GM23248 (cell line): ENCODE measurements around the gene IFT27. TPM values are rescaled to one million over a fixed set of nuclear protein-coding genes. Genes with fewer than 3 reads are reported as not detected.

ENCODE experiments used
- DNase-seq: peaks from one replicate; pipeline ENCODE4 v3.0.0-alpha.2; 2015
- H2AFZ ChIP-seq: fragments of 200-600 bp; sonication (generic); 2 replicates; pipeline ENCODE4 v1.6.1; 2016; ENCODE audit warnings: antibody characterized with exemption
- H3F3A ChIP-seq: fragments of 200-600 bp; sonication (generic); 2 replicates; pipeline ENCODE4 v1.6.1; 2016; ENCODE audit warnings: mild to moderate bottlenecking, antibody characterized with exemption, mixed run types; ENCODE audit not compliant: insufficient read depth
- H3K27ac ChIP-seq: fragments of 200-600 bp; sonication (generic); 2 replicates; pipeline ENCODE4 v1.5.1; 2016; ENCODE audit warnings: mild to moderate bottlenecking
- H3K27me3 ChIP-seq: fragments of 200-600 bp; sonication (generic); replicated peaks from 2 replicates; pipeline ENCODE4 v1.6.1; 2016; ENCODE audit warnings: mild to moderate bottlenecking; ENCODE audit not compliant: insufficient read depth
- H3K36me3 ChIP-seq: fragments of 200-600 bp; sonication (generic); 2 replicates; pipeline ENCODE4 v1.6.1; 2016; ENCODE audit warnings: low read depth, mild to moderate bottlenecking
- H3K4me1 ChIP-seq: fragments of 200-600 bp; sonication (generic); 2 replicates; pipeline ENCODE4 v1.6.1; 2016; ENCODE audit warnings: mild to moderate bottlenecking; ENCODE audit not compliant: insufficient read depth
- H3K4me2 ChIP-seq: fragments of 200-600 bp; sonication (generic); one replicate; pipeline ENCODE4 v1.6.1; 2016; ENCODE audit warnings: mild to moderate bottlenecking; ENCODE audit not compliant: unreplicated experiment
- H3K4me3 ChIP-seq: fragments of 200-600 bp; sonication (generic); 2 replicates; pipeline ENCODE4 v1.5.1; 2016; ENCODE audit warnings: mild to moderate bottlenecking
- H3K79me2 ChIP-seq: fragments of 200-600 bp; sonication (generic); 2 replicates; pipeline ENCODE4 v1.6.1; 2016; ENCODE audit warnings: mild to moderate bottlenecking; ENCODE audit not compliant: insufficient read depth
- H3K9ac ChIP-seq: fragments of 200-600 bp; sonication (generic); 2 replicates; pipeline ENCODE4 v1.6.1; 2016; ENCODE audit warnings: mild to moderate bottlenecking
- H3K9me2 ChIP-seq: fragments of 200-600 bp; sonication (generic); 2 replicates; pipeline ENCODE4 v1.6.1; 2016; ENCODE audit warnings: mixed run types, mild to moderate bottlenecking, moderate library complexity; ENCODE audit not compliant: insufficient read depth
- H3K9me3 ChIP-seq: fragments of 200-600 bp; sonication (generic); one replicate; pipeline ENCODE4 v1.6.1; 2017; ENCODE audit warnings: low read depth
- H4K20me1 ChIP-seq: fragments of 200-600 bp; sonication (generic); 2 replicates; pipeline ENCODE4 v1.6.0; 2016; ENCODE audit not compliant: insufficient read depth
- EZH2 ChIP-seq: fragments of 200-600 bp; sonication (generic); IDR thresholded peaks from 2 replicates; pipeline ENCODE4 v1.6.1; 2018; ENCODE audit warnings: antibody characterized with exemption, mild to moderate bottlenecking; ENCODE audit not compliant: insufficient read depth, poor library complexity, severe bottlenecking
- EZH2phosphoT487 ChIP-seq: fragments of 200-600 bp; sonication (generic); IDR thresholded peaks from 2 replicates; pipeline ENCODE4 v1.6.1; 2018; ENCODE audit warnings: antibody characterized with exemption, moderate library complexity, mild to moderate bottlenecking, low read depth; ENCODE audit not compliant: insufficient read depth
- WGBS, 2 experiments: methylation state at CpG; one replicate each; pipeline ENCODE4 v1.1.6; 2015 to 2017; ENCODE audit warnings: low lambda C conversion rate in 2 of 2, low coverage in 1 of 2; ENCODE audit errors: missing lambda C conversion rate in 2 of 2; 5-methylcytosine and 5-hydroxymethylcytosine counted together
- in situ Hi-C: fragments of 300-500 bp; cut with MboI; formaldehyde crosslinking; loops from 2 replicates; pipeline ENCODE4 v1.15.0; 2020
- polyA plus RNA-seq: library from polyadenylated mRNA; unstranded; fragments of >200 nt; fragmentation: Nextera tagmentation; extraction: Ambion mirVana; gene quantifications from 2 replicates; pipeline ENCODE4 v1.2.1, GENCODE V29; 2016
- total RNA-seq: library from RNA; depleted of rRNA; stranded (reverse); fragments of >200 nt; shearing (Covaris generic); gene quantifications from 2 replicates; pipeline ENCODE4 v1.2.3, GENCODE V29; 2014

The IFT27 gene
- total and polyA plus RNA-seq, 2 experiments from 2014 or later, result 10.1 to 28.8 TPM

DNA sequence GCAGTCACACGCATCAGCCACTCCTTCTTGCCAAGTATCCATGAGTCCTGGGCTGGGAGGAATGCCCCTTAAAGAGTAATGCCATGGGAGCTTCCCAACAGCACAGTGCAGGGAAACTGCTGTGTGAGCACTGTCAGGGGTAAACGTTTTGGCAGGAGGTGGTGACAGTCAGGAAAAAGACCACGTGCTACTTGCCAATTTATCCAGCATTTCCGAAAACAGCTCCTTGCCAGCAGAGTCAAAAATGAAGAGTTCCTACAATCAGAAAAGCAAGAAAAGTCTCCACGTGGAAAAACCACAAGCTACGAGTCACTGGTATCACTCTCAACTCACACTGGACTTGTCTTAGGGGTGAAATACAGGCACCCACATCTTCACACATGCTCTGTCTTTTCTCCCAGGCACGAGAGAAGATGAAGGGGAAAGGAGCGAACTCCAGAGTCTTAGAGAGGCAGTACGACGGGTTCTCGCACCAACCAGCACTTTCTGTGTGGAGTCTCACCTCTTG, 9.9 kb downstream of the IFT27 start:
- peak; percentile 57 for DNase-seq
- no peak overlapping the region for H3K27ac ChIP-seq

DNA sequence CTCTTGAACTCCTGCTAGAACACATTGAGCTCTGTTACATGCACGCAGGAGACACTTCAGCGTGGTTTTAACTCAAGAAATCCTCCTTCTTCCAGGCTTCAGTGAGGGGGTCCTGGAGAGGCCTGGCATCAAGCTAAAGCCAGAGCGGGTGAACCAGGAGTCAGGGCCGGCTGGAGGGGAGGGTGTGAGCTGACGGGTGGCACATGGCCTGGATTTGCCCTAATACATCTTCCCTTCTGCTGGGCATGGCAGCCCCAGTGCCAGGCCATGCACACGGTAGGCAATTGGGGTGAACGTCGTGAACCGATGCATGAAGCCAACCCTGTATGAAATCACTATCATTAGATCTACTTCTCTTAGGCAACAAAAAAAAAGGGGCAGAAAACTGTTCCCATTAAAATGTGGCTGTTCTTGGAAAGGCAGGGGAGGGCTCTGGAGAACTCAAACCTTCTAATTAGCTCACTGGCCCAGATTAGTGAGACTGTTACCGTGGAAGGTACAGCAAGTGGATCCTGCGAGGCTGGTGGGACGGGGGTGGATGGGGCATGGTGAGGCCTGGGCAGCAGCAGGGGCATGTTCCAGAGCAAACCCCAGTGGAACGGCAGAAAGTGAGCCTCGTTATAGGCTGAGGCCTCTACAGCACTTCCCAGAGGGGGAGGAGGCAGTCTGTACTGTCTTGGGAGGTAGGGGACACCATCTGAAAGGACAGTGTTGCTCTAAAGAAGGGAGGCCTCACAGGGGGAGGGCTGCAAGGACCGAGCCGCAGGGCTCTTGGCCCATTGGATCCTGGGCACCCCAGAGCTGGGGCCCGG, 10.6 kb downstream of the IFT27 start:
- H3K4me2 ChIP-seq, result no peak overlapping the region
- no peaks in the 10 kb centered on the region; the same call in 1 of the 2 replicates for H3F3A ChIP-seq
- H3K79me2 ChIP-seq, result no peaks in the 10 kb centered on the region
- peaks cover 8% of the 10 kb centered on the region for H3K4me1 ChIP-seq
- TF ChIP-seq EZH2, result no peak
- TF ChIP-seq EZH2phosphoT487, result no peak
- H4K20me1 ChIP-seq, result no peaks in the 10 kb centered on the region
- no peak overlapping the region for H3K4me3 ChIP-seq
- H3K9ac ChIP-seq, result no peak overlapping the region
- 91 to 94% methylated on average over 17 of the region's 17 CpGs for WGBS, 2 experiments
- no peaks in the 10 kb centered on the region for H3K27me3 ChIP-seq
- H3K36me3 ChIP-seq, result no peaks in the 10 kb centered on the region
- in situ Hi-C loops, result no loop called here
- H3K9me2 ChIP-seq, result no peaks in the 10 kb centered on the region
- no peak overlapping the region for H3K27ac ChIP-seq
- no peak overlapping the region for H2AFZ ChIP-seq
- no peaks in the 10 kb centered on the region for H3K9me3 ChIP-seq
- no peak for DNase-seq

More for the DNA sequence above, 9.9 kb downstream of the IFT27 start:
- H3K4me3 ChIP-seq, result no peak overlapping the region
- H3K9me3 ChIP-seq, result no peaks in the 10 kb centered on the region
- H3K4me2 ChIP-seq, result no peak overlapping the region
- no peaks in the 10 kb centered on the region for H3K27me3 ChIP-seq
- no peaks in the 10 kb centered on the region for H3K9me2 ChIP-seq
- H2AFZ ChIP-seq, result no peak overlapping the region
- H3K9ac ChIP-seq, result no peak overlapping the region
- no peaks in the 10 kb centered on the region for H3K36me3 ChIP-seq
- TF ChIP-seq EZH2phosphoT487 (no peak), EZH2 (no peak)
- WGBS, 2 experiments, result 68 to 73% methylated on average over 11 of the region's 11 CpGs
- H4K20me1 ChIP-seq, result no peaks in the 10 kb centered on the region
- in situ Hi-C loops, result no loop called here
- peaks cover 8% of the 10 kb centered on the region for H3K4me1 ChIP-seq
- H3F3A ChIP-seq, result no peaks in the 10 kb centered on the region; the same call in 1 of the 2 replicates
- no peaks in the 10 kb centered on the region for H3K79me2 ChIP-seq

DNA sequence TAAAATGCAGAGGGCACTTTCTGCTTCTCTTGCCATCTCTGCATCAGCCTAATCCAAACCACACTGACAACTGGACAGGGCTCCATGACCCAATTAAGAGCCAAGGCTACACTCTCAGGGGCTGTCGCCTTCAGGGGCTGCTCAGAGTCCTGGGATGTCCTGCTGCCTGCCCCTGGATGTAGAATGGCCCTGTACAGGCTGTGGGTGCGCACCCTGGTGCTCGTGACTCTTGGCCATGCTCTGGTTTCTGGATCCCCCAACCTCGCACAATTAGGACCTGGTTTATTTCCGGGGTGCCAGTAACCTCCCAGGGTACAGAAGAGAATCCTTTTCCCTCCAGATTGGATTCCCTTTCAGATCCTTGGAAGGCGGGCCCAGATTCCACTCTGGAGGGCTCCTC, 11.3 kb downstream of the IFT27 start:
- Histone ChIP-seq H3K27me3 (no peaks in the 10 kb centered on the region), H3F3A (no peaks in the 10 kb centered on the region; the same call in 1 of the 2 replicates), H3K9me3 (no peaks in the 10 kb centered on the region), H3K79me2 (no peaks in the 10 kb centered on the region), H2AFZ (no peak overlapping the region), H3K4me3 (no peak overlapping the region), H4K20me1 (no peaks in the 10 kb centered on the region), H3K4me2 (no peak overlapping the region), H3K9me2 (no peaks in the 10 kb centered on the region), H3K27ac (no peak overlapping the region), H3K36me3 (no peaks in the 10 kb centered on the region), H3K4me1 (peaks cover 8% of the 10 kb centered on the region), H3K9ac (no peak overlapping the region)
- 90 to 94% methylated on average over 6 of the region's 6 CpGs for WGBS, 2 experiments
- in situ Hi-C loops, result no loop called here
- TF ChIP-seq EZH2phosphoT487, result no peak
- TF ChIP-seq EZH2, result no peak
- DNase-seq, result no peak

DNA sequence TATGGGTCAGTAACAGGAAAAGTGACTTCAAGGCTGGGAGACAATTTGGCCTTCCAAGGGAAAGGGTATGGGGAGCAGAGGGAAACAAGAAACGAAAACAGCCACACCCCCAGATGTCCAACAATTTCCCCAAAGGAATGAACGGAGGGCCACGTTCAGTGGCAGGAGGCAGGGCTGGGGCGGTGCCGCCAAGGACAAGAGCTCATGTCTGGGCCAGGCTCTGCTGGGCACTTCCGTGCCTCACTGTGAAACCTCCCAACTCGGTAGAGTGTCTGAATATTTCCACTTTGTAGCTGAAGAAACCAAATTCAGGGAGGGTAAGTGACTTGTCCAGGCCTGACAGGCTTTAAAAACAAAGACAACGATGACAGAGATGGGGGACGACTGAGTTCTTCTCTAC, 11.9 kb downstream of the IFT27 start:
- Histone ChIP-seq H3K36me3 (no peaks in the 10 kb centered on the region), H3K4me3 (no peak overlapping the region), H3K27ac (no peak overlapping the region), H3K9ac (no peak overlapping the region), H3F3A (no peaks in the 10 kb centered on the region; the same call in 1 of the 2 replicates), H3K4me1 (peaks cover 8% of the 10 kb centered on the region), H3K9me3 (no peaks in the 10 kb centered on the region), H3K4me2 (no peak overlapping the region), H3K27me3 (no peaks in the 10 kb centered on the region), H3K79me2 (no peaks in the 10 kb centered on the region), H4K20me1 (no peaks in the 10 kb centered on the region), H2AFZ (no peak overlapping the region), H3K9me2 (no peaks in the 10 kb centered on the region)
- TF ChIP-seq EZH2phosphoT487 (no peak), EZH2 (no peak)
- WGBS, 2 experiments, result 76 to 78% methylated on average over 9 of the region's 9 CpGs
- DNase-seq, result no peak
- in situ Hi-C loops, result no loop called here
